GM10266 (cell line): ENCODE measurements around the gene PDE10A.

ENCODE experiments used
- DNase-seq: peaks from one replicate; pipeline ENCODE4 v3.0.0; 2012; ENCODE audit errors: extremely low spot score
- CTCF ChIP-seq: IDR thresholded peaks from 2 replicates; pipeline ENCODE4 v1.5.1; 2012; ENCODE audit warnings: mild to moderate bottlenecking, low read depth; ENCODE audit not compliant: control insufficient read depth, insufficient read depth; ENCODE audit errors: missing control alignments

PDE10A gene

DNA sequence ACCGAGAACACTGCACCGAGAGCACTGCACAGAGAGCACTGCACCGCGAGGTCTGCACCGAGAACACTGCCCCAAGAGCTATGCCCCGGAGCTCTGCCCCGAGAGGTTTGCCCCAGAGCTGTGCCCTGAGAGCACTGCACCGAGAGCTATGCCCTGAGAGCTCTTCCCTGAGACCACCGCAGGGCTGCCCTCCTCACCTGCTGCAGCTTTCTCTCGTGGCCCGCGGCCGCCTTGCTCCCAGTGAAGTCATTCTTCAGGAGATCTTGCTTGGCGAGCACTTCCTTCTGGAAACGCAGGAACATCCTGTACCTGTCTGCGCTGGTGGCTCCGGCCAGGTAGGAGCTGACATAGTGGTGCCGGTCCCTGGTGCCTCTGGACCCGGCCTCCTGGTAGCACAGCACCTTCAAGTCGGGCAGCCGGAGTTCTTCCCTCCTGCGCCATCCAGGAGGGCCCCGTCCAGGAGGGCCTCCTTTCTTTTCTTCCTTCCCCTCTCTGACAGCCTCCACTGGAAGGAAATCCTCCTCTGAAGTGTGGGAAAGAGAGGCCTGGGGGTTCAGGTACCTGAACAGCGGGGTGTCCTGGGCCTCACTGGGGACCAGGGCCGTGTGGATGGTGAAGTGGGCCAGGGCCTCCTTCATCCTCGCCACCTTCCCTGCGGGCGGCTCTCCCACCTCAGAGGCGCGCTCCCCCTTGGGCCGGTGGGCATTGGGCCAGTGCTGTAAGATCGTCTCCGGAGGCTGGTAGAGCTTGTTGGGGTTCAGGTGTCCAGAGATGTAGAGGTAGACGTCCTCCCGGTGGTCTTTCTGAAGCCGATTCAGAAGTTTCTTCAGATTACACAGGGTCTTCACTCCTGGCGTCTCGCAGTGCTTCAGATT, 361.4 kb downstream of the PDE10A start:
- no peak for DNase-seq

GRCh38 chr6:165300422-165300936, 362.6 kb downstream of the PDE10A start:
- DNase-seq: no peak

More for the DNA sequence above, 361.4 kb downstream of the PDE10A start:
- no peak for TF ChIP-seq CTCF

DNA sequence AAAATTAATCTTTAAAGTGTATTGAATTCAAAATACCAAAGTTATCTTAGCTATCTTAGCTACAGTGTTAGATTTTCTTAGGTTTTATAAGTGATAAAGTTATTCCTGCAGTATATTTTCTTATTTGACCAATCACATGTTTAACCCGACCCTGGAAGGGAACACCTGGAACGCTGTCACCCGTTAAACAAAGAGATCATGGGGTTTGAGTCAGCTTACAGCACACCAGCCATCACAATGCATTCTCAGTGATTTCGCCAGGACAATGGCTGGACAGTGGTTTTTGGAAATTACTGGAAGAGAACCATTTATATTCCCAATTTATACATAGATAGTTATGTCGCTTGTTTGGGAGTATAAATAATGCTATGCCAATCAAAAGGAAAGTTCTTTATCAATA, 364.2 kb downstream of the PDE10A start:
- DNase-seq: no peak
- TF ChIP-seq CTCF: no peak

More at GRCh38 chr6:165300422-165300936, 362.6 kb downstream of the PDE10A start:
- TF ChIP-seq CTCF: no peak

DNA sequence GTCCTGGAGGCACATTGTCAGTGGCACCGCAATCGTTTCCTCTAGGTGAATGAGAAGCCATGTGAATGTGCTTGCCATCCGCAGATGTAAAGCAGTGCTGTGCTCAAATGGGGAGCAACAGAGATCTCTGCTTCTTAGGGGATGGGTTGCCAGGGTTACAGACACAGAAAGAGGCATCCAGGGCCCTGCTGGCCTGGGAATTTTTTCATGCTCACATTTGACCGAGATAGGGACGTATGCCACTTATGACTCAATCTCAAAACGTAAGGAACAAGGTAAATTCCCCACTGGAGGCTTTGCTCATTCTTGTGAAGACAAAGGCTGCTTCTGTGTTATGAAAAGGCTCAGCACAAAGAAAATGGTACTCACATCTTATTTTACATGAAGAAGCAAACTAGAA, 364.6 kb downstream of the PDE10A start:
- no peak for TF ChIP-seq CTCF
- no peak for DNase-seq

DNA sequence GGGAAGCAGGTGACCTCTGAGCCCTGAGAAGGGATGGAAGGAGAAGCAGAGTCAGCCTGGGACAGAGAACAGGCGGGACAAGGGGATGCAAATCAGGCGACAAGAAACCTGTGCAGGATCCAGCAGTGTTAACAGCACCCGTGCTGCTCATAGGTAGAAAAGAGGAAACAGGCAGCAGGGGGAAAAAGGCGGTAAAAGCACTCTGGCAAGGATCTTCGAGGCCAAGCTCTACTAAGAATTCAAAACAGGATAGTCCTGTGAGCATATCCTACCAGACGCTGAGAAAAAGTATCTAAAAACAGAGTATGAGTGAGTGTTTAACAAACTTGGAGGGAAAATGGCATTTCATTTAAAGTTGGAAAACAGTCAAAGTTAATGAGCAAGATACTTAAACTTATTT, 370.4 kb downstream of the PDE10A start:
- DNase-seq: no peak
- TF ChIP-seq CTCF: no peak
